NCI-H128 (cell line): ENCODE measurements around the gene PRLR.
"Not testable (repeated sequence)": the region's sequence is repeated elsewhere in the genome, so short reads cannot be mapped to it uniquely, and the experiment has no call there.

ENCODE experiments used
- DNase-seq: peaks from one replicate; lab custom pipeline; 2025; ENCODE audit not compliant: unreplicated experiment; lab: John Stamatoyannopoulos, UW

Gene PRLR

GRCh38 chr5:35230038-35230611, at the start of gene PRLR:
Gene PRLR (minus strand): TSS chr5:35230487. CDS start chr5:35089620, 140,867 bp downstream.
- DNase-seq = no peak

- no peak for DNase-seq
Measured at GRCh38 chr5:35274839-35275509, 44.7 kb upstream of the PRLR start.

- DNase-seq = no peak
Measured at GRCh38 chr5:35269006-35269405, 38.7 kb upstream of the PRLR start.

DNA sequence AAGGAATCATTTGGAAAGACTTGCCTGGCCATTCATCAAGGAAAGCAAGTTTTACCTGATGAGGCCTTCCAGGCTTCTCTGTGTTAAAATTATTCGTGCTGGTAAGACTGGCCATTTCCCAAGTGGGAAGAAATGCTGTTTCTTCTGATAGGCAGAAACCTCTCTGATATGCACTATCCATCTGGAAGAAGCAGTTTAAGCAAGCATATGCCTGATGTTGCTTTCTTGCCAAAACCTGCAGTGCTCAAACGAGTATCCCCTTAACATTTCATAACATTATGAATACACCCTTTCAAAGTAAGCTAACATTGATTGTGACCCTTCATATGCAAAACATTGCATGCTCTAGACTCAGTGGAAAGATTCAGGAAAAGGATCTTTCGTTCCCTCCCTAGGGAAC, 36.0 kb upstream of the PRLR start:
- DNase-seq = no peak

GRCh38 chr5:35264509-35264908, 34.2 kb upstream of the PRLR start:
- DNase-seq = no peak

GRCh38 chr5:35263266-35263877, 33.1 kb upstream of the PRLR start:
- DNase-seq = no peak

DNA sequence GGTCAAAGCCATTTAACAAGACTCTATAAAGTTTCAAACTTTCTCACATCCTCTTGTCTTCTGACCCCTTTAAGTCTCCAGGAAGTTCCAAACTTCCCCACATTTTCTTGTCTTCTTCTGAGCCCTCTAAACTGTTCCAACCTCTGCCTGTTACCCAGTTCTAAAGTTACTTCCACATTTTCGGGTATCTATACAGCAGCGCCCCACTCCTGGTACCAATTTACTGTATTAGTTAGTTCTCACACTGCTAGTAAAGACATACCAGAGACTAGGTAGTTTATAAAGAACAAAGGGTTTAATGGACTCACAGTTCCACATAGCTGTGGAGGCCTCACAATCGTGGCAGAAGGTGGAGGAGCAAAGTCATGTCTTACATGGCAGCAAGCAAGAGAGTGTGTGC, 23.3 kb upstream of the PRLR start:
- DNase-seq = no peak

- DNase-seq = no peak
Measured at GRCh38 chr5:35252963-35253362, 22.7 kb upstream of the PRLR start.

- DNase-seq = no peak
Measured at GRCh38 chr5:35248843-35249780, 18.8 kb upstream of the PRLR start.

DNA sequence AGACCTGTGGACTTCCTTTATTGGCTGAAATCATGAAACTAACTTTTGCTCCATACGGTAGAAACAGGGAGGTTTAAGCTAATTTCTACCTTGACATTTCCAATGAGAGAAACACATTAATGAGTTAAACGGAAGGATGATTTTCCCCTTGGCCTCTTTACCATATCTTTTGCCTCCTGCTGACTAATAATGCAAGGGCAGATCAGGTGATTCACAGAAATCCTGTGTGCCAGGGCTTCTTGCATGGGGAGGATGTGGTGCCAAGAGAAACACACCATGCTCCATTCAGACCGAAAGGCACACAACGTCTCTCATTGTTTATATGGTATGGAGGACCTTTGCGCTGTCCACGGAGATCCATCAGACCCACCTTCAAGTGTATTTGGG, 17.4 kb upstream of the PRLR start:
- DNase-seq = no peak

DNA sequence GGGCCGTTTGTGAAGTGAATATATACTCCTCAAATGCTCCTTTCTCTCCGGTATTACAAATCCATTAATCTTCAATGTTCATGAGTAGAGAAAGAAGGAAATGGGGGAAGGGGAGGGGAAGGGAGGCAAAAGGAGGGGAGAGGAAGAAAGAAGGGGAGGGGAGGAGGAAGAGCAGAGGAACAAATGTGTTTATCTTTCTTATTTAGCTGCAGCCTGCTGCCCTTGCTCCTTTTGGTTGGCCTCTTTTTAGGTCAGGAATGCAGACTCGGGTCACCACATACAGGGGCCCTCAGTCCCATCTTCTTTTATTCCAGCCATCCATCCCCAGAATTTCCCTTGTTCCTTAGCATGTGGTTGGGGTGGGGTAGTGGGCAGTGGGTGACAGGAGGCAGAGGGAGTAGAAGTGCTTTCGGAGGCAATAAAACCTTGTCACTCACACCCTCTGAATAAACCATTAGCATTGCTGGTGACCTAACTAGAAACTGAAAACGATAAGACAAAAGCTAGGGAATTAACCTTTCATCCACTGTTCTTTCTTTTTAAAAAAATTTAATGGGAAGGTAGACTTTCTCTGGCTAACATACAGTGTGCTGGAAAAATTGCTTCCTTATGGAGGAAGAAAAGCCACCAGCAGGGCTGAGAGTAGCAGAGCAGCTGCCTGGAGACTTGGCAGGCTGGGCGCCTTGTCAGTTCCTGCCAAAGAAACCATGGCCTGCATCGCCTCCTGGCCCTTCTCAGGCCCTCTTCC, 16.8 kb upstream of the PRLR start:
- no peak for DNase-seq

DNA sequence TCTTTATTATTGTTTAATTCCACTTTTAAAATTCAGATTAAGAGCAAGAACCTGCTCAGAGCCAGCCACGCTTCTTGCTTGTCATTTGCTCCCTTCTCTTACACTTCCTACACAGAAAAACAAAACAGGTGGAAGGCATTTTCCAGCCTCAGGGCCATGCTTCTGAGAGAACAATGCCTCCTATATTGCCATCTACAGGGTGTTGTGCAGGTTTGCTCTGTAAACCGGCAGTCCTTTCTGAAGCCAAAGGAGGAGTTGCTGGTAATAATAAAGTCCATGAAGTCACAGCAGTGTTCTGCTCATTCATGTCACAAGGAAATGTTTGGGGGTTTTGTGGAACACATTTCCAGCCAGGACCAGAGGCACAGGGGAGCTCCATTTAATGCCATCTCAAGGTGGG, 16.1 kb upstream of the PRLR start:
- no peak for DNase-seq

- DNase-seq = not testable (repeated sequence)
Measured at GRCh38 chr5:35245371-35245770, 15.1 kb upstream of the PRLR start.

GRCh38 chr5:35244171-35244570, 13.9 kb upstream of the PRLR start:
- no peak for DNase-seq

DNA sequence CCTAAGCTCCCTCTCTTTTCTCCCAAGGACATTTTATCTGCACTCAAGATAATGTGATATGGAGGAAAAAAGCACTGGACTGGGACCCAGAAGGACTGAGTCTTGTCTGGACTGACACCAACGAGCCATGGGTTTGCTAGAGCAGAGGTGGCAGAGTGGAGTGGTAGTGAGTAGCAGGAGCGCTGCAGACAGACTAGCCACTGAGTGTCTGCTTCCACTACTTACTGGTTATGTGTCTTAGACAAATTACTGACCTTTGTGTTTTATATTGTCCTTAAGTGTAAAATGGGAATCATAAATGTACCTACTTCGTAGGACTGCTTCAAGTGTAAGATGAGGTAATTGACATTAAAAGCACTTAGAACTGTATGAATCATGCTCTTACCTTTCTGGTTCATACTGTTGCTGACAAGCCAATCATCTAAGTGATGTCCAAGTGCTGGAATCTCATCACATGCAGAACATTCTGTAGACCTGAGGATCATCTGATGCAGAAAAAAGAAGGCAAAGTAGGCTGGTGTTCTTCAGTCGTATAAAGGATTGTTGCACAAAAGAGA, 12.5 kb upstream of the PRLR start:
- no peak for DNase-seq

DNA sequence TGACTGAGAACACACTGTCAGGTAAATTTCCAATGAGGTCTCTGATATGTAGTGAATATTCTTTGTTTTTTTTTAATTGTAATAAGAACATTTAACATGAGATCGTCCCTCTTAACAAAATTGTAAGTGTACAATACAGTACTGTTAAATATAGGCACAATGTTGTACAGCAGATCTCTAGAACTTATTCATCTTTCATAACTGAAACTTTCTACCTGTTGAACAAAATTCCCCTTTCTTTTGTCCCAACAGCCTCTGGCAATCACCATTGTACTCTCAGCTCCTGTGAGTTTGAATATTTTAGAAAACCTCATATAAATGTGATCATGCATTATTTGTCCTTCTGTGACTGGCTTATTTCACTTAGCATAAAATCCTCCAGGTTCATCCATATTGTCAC, 10.6 kb upstream of the PRLR start:
- DNase-seq = no peak

DNA sequence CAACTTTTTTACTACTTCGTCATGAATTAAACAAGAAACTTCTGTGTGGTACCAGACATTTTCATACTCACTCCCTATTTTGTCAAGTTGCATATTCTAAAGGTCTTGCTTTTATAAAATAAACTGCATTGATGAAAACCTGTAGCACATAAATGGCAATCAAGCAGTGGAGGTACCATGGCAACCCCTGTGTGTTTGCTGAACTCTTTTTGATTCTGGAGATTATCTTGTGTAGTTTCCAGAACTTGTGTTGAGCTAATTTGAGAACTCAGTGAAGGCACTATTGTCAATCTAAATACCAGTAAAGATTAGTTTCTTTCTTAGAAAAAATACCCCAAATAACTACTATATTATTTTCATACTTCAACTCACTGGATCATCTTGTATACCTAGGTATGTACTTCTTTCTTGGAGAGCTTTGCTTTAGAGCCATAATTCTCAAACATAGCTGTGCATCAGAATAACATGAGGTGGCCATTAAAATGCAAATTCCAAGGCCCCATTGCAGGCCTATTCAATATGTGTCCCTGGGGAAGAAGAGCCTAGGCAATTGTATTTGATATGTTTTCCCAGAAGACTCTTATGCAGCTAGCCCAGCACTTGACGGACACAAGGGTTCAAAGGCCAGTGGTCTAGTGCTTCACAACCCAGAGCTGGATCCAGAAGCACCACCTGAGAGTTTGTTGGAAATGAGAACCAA, 9.8 kb upstream of the PRLR start:
- DNase-seq = no peak

- DNase-seq = no peak
Measured at GRCh38 chr5:35239476-35239875, 9.2 kb upstream of the PRLR start.

DNA sequence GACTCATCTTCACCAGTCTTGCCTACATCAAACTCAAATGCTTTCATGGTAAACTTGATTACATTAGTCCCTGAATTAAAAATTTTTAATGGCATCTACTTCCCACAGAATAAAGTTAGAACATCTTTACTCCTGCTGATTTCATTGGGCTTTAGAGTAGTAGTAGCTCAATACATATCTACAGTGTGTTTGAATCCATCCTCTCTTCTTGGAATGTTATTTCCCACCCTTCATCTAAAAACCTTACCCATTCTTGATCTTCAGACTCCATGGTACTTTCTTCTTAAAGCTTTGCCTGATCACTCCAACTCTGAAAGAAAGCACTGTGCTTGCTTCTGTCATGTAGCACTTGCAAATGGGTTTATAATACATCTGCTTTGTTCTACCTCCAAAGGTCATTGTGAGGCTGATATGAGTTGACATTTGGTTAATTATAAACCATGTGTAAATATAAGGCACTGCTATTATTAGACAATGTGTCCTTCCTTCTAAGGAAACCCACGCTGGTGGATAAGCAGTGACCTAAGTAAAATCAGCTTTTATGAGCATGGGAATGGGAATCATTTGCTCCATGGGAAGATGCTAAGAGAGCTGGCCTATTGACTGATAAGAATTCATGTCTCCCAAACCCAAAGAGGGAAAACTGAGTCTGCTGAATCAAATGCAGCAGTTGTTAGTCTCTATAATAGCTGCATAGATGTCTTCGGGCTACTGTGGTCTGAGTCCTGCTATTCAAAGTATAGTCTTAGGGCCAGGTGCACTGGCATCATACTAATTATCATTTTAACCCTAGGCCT, 7.5 kb upstream of the PRLR start:
- no peak for DNase-seq
